ENCODE data around the gene ENTPD6.

GRCh38 chr20:25249198-25249931 is 53.9 kb downstream of the ENTPD6 start:
- no peak for TF ChIP-seq CTCF (IDR thresholded peaks at IDR 0.05; ENCODE audit: insufficient read depth, low read depth, low read length)
- TF ChIP-seq EZH2 (IDR thresholded peaks at IDR 0.05; ENCODE audit: insufficient read depth, low read length): no peak
